A549 (cell line): ENCODE results near the gene TCEA2.

Experiments
- GATA3 ChIP-seq: IDR thresholded peaks from 2 replicates; pipeline ENCODE4 v1.6.1; 2012; ENCODE audit warnings: borderline replicate concordance
- HDAC2 ChIP-seq: fragments of 200-600 bp; sonication (generic); IDR thresholded peaks from 2 replicates; pipeline ENCODE4 v1.6.1; 2016
- JUNB ChIP-seq: fragments of >200 bp; sonication (Bioruptor Twin); formaldehyde crosslinking; IDR thresholded peaks from 2 replicates; pipeline ENCODE4 v1.6.1; 2016
- KDM1A ChIP-seq: fragments of 200-600 bp; sonication (generic); IDR thresholded peaks from 2 replicates; pipeline ENCODE4 v1.6.1; 2016; ENCODE audit warnings: low read depth, mild to moderate bottlenecking
- NPAS2 ChIP-seq: fragments of 250-450 bp; sonication (Bioruptor Pico); IDR thresholded peaks from 2 replicates; pipeline ENCODE4 v1.8.0; 2022; ENCODE audit warnings: mild to moderate bottlenecking, moderate library complexity, borderline replicate concordance
- POLR2A ChIP-seq: IDR thresholded peaks from 2 replicates; pipeline ENCODE4 v1.6.1; 2012; ENCODE audit warnings: mild to moderate bottlenecking, low read length
- RCOR1 ChIP-seq: fragments of 150-350 bp; IDR thresholded peaks from 2 replicates; pipeline ENCODE4 v1.6.1; 2014; ENCODE audit warnings: antibody characterized with exemption, low read length, low read depth
- TFCP2L1 ChIP-seq: fragments of 250-450 bp; sonication (Bioruptor Pico); IDR thresholded peaks from 2 replicates; pipeline ENCODE4 v1.5.0; 2021; ENCODE audit warnings: mild to moderate bottlenecking
- ZFP36 ChIP-seq: fragments of 450-650 bp; IDR thresholded peaks from 2 replicates; pipeline ENCODE4 v1.6.1; 2014; ENCODE audit warnings: borderline replicate concordance; ENCODE audit not compliant: partially characterized antibody
- TF ChIP-seq, protein P1 (sequence below): fragments of 150-350 bp; IDR thresholded peaks from 2 replicates; pipeline ENCODE4 v1.6.1; 2014; ENCODE audit warnings: low read depth, mild to moderate bottlenecking, low read length
- TF ChIP-seq, protein P2 (sequence below): fragments of >200 bp; sonication (Bioruptor Twin); formaldehyde crosslinking; IDR thresholded peaks from 3 replicates; pipeline ENCODE4 v1.5.1; 2016
- TF ChIP-seq, protein P3 (sequence below): fragments of 200-600 bp; sonication (generic); IDR thresholded peaks from 2 replicates; pipeline ENCODE4 v1.6.1; 2016; ENCODE audit warnings: antibody characterized with exemption, mild to moderate bottlenecking, moderate library complexity

DNA sequence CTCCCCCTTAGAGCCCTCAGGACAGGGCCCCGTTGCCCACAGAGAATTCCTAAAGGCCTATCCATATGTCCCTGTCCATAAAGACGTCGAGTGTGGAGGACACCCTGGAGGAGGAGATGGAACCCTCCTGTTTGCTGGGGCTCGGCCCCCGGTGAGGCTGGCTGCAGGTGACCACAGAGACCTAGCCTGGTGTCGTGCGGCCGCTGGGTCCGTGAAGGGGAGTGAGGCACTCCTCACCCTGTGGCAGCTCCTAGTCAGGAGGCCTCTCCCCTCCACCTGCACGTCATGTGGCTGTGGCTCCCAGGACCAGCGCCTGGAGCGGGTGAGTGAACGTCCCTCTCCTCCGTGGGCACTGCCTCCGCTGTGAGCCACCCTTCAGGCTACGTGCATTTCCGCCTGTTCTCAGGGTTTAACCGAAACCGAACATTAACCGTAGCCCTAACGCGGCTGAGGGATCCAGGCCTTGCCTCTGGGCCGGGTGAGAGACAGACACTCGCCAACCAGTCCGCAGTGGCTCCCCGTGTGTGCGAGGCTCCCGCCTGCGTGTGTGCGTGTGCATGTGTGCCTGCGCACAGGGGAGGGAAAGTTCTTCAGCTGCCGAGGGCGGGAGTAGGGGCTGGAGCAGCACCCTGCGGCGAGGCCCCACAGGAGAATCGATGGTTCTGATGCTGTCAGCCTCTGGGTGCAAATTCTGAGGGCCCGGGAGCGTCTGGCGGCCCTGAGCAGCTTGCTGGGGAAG lies 5.9 kb upstream of the TCEA2 start:
- no peak for TF ChIP-seq RCOR1
- TF ChIP-seq, protein P1, sequence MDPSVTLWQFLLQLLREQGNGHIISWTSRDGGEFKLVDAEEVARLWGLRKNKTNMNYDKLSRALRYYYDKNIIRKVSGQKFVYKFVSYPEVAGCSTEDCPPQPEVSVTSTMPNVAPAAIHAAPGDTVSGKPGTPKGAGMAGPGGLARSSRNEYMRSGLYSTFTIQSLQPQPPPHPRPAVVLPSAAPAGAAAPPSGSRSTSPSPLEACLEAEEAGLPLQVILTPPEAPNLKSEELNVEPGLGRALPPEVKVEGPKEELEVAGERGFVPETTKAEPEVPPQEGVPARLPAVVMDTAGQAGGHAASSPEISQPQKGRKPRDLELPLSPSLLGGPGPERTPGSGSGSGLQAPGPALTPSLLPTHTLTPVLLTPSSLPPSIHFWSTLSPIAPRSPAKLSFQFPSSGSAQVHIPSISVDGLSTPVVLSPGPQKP, result no peak
- TF ChIP-seq, protein P2, sequence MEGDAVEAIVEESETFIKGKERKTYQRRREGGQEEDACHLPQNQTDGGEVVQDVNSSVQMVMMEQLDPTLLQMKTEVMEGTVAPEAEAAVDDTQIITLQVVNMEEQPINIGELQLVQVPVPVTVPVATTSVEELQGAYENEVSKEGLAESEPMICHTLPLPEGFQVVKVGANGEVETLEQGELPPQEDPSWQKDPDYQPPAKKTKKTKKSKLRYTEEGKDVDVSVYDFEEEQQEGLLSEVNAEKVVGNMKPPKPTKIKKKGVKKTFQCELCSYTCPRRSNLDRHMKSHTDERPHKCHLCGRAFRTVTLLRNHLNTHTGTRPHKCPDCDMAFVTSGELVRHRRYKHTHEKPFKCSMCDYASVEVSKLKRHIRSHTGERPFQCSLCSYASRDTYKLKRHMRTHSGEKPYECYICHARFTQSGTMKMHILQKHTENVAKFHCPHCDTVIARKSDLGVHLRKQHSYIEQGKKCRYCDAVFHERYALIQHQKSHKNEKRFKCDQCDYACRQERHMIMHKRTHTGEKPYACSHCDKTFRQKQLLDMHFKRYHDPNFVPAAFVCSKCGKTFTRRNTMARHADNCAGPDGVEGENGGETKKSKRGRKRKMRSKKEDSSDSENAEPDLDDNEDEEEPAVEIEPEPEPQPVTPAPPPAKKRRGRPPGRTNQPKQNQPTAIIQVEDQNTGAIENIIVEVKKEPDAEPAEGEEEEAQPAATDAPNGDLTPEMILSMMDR, result no peak
- TF ChIP-seq POLR2A, result no peak
- TF ChIP-seq GATA3, result no peak
- no peak for TF ChIP-seq KDM1A
- TF ChIP-seq HDAC2, result no peak
- TF ChIP-seq ZFP36, result no peak
- TF ChIP-seq NPAS2 (CRISPR knock-in tag), result no peak
- TF ChIP-seq, protein P3, sequence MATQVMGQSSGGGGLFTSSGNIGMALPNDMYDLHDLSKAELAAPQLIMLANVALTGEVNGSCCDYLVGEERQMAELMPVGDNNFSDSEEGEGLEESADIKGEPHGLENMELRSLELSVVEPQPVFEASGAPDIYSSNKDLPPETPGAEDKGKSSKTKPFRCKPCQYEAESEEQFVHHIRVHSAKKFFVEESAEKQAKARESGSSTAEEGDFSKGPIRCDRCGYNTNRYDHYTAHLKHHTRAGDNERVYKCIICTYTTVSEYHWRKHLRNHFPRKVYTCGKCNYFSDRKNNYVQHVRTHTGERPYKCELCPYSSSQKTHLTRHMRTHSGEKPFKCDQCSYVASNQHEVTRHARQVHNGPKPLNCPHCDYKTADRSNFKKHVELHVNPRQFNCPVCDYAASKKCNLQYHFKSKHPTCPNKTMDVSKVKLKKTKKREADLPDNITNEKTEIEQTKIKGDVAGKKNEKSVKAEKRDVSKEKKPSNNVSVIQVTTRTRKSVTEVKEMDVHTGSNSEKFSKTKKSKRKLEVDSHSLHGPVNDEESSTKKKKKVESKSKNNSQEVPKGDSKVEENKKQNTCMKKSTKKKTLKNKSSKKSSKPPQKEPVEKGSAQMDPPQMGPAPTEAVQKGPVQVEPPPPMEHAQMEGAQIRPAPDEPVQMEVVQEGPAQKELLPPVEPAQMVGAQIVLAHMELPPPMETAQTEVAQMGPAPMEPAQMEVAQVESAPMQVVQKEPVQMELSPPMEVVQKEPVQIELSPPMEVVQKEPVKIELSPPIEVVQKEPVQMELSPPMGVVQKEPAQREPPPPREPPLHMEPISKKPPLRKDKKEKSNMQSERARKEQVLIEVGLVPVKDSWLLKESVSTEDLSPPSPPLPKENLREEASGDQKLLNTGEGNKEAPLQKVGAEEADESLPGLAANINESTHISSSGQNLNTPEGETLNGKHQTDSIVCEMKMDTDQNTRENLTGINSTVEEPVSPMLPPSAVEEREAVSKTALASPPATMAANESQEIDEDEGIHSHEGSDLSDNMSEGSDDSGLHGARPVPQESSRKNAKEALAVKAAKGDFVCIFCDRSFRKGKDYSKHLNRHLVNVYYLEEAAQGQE, result no peak
- no peak for TF ChIP-seq TFCP2L1 (CRISPR knock-in tag)
- TF ChIP-seq JUNB, result no peak
